ENCODE results near the gene BANP. TPM values are rescaled to one million over a fixed set of nuclear protein-coding genes. Genes with fewer than 3 reads are reported as not detected.

BANP gene
- total and polyA plus RNA-seq, 2 of the 8 experiments (the other 6 are each of a cell fraction or from before 2014, with no cell fraction given): 25.8 to 39.8 TPM

DNA sequence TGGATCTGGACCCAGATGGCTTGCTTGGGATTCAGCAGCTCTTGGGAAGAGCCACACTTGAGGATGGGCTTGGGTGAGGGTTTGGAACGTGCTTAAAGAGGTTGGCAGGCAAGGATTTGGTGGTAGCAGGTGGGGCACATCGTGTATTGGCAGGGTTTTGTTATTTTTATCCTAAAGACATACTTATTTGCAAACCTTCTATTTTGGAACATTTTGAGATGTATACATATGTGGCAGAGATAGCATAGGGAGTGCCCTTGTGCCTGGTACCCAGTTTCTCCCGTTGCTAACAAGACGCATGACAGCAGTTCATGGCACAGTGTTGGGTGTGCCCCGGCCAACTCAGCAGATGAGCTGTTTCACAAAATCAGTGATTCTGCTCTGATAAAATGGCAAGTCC lies 9.1 kb downstream of the BANP start (continued):
- TF ChIP-seq, protein P1, sequence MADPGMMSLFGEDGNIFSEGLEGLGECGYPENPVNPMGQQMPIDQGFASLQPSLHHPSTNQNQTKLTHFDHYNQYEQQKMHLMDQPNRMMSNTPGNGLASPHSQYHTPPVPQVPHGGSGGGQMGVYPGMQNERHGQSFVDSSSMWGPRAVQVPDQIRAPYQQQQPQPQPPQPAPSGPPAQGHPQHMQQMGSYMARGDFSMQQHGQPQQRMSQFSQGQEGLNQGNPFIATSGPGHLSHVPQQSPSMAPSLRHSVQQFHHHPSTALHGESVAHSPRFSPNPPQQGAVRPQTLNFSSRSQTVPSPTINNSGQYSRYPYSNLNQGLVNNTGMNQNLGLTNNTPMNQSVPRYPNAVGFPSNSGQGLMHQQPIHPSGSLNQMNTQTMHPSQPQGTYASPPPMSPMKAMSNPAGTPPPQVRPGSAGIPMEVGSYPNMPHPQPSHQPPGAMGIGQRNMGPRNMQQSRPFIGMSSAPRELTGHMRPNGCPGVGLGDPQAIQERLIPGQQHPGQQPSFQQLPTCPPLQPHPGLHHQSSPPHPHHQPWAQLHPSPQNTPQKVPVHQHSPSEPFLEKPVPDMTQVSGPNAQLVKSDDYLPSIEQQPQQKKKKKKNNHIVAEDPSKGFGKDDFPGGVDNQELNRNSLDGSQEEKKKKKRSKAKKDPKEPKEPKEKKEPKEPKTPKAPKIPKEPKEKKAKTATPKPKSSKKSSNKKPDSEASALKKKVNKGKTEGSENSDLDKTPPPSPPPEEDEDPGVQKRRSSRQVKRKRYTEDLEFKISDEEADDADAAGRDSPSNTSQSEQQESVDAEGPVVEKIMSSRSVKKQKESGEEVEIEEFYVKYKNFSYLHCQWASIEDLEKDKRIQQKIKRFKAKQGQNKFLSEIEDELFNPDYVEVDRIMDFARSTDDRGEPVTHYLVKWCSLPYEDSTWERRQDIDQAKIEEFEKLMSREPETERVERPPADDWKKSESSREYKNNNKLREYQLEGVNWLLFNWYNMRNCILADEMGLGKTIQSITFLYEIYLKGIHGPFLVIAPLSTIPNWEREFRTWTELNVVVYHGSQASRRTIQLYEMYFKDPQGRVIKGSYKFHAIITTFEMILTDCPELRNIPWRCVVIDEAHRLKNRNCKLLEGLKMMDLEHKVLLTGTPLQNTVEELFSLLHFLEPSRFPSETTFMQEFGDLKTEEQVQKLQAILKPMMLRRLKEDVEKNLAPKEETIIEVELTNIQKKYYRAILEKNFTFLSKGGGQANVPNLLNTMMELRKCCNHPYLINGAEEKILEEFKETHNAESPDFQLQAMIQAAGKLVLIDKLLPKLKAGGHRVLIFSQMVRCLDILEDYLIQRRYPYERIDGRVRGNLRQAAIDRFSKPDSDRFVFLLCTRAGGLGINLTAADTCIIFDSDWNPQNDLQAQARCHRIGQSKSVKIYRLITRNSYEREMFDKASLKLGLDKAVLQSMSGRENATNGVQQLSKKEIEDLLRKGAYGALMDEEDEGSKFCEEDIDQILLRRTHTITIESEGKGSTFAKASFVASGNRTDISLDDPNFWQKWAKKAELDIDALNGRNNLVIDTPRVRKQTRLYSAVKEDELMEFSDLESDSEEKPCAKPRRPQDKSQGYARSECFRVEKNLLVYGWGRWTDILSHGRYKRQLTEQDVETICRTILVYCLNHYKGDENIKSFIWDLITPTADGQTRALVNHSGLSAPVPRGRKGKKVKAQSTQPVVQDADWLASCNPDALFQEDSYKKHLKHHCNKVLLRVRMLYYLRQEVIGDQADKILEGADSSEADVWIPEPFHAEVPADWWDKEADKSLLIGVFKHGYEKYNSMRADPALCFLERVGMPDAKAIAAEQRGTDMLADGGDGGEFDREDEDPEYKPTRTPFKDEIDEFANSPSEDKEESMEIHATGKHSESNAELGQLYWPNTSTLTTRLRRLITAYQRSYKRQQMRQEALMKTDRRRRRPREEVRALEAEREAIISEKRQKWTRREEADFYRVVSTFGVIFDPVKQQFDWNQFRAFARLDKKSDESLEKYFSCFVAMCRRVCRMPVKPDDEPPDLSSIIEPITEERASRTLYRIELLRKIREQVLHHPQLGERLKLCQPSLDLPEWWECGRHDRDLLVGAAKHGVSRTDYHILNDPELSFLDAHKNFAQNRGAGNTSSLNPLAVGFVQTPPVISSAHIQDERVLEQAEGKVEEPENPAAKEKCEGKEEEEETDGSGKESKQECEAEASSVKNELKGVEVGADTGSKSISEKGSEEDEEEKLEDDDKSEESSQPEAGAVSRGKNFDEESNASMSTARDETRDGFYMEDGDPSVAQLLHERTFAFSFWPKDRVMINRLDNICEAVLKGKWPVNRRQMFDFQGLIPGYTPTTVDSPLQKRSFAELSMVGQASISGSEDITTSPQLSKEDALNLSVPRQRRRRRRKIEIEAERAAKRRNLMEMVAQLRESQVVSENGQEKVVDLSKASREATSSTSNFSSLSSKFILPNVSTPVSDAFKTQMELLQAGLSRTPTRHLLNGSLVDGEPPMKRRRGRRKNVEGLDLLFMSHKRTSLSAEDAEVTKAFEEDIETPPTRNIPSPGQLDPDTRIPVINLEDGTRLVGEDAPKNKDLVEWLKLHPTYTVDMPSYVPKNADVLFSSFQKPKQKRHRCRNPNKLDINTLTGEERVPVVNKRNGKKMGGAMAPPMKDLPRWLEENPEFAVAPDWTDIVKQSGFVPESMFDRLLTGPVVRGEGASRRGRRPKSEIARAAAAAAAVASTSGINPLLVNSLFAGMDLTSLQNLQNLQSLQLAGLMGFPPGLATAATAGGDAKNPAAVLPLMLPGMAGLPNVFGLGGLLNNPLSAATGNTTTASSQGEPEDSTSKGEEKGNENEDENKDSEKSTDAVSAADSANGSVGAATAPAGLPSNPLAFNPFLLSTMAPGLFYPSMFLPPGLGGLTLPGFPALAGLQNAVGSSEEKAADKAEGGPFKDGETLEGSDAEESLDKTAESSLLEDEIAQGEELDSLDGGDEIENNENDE (IDR thresholded peaks at IDR 0.05; ENCODE audit: insufficient replicate concordance, low read length): no peak
- no peak for TF ChIP-seq YY1 (IDR thresholded peaks at IDR 0.05; ENCODE audit: low read depth, low read length)
- TF ChIP-seq JUN (IDR thresholded peaks at IDR 0.05; ENCODE audit: low read depth, low read length): no peak
- TF ChIP-seq BCL11A (IDR thresholded peaks at IDR 0.05; ENCODE audit: low read depth in 2 of 2, low read length in 2 of 2): no peak
- TF ChIP-seq BRCA1 (IDR thresholded peaks at IDR 0.05; ENCODE audit: low read depth, low read length): no peak
- no peak for TF ChIP-seq SIN3A (conservative IDR thresholded peaks at IDR 0.05 in 1 of 2, IDR thresholded peaks at IDR 0.05 in 1 of 2; ENCODE audit: low read depth in 1 of 2, low read length in 2 of 2)
- no peak for TF ChIP-seq MAFK (IDR thresholded peaks at IDR 0.05; ENCODE audit: low read depth, low read length)
- no peak for TF ChIP-seq BACH1 (IDR thresholded peaks at IDR 0.05; ENCODE audit: low read length)
- no peak for TF ChIP-seq EZH2 (IDR thresholded peaks at IDR 0.05; ENCODE audit: low read depth, low read length, severe bottlenecking)
- no peak for TF ChIP-seq RBBP5 (IDR thresholded peaks at IDR 0.05; ENCODE audit: borderline replicate concordance, low read depth, low read length)
- TF ChIP-seq HDAC6 (IDR thresholded peaks at IDR 0.05; ENCODE audit: low read depth, low read length): no peak
